GM12873 (cell line): Measurements from ENCODE around the gene TMEM11.

ENCODE experiments used
- CTCF ChIP-seq: IDR thresholded peaks from 2 replicates; pipeline ENCODE4 v1.5.1; 2012; ENCODE audit warnings: low read depth, mild to moderate bottlenecking, moderate library complexity, low read length, control low read depth; ENCODE audit not compliant: insufficient read depth; ENCODE audit errors: missing control alignments

TMEM11 gene

GRCh38 chr17:21240369-21241055 lies 26.6 kb upstream of the TMEM11 start:
- no peak for TF ChIP-seq CTCF

- peak; percentile 55 for TF ChIP-seq CTCF
Measured at GRCh38 chr17:21239680-21240368, 25.9 kb upstream of the TMEM11 start.

- no peak for TF ChIP-seq CTCF
Measured at GRCh38 chr17:21235921-21236320, 22.0 kb upstream of the TMEM11 start.

- no peak for TF ChIP-seq CTCF
Measured at GRCh38 chr17:21233581-21234347, 19.8 kb upstream of the TMEM11 start.

- no peak for TF ChIP-seq CTCF
Measured at GRCh38 chr17:21232033-21232749, 18.2 kb upstream of the TMEM11 start.

GRCh38 chr17:21231533-21231932 lies 17.6 kb upstream of the TMEM11 start:
- TF ChIP-seq CTCF = no peak

GRCh38 chr17:21228845-21229244 lies 14.9 kb upstream of the TMEM11 start:
- no peak for TF ChIP-seq CTCF
